HK-2 (cell line): Measurements from ENCODE around the gene PTCD2.
"Not testable (repeated sequence)": the region's sequence is repeated elsewhere in the genome, so short reads cannot be mapped to it uniquely, and the experiment has no call there.

Experiments used
- DNase-seq: peaks from one replicate; pipeline ENCODE4 v3.0.0-alpha.2; 2018; ENCODE audit not compliant: unreplicated experiment

PTCD2 gene

GRCh38 chr5:72379936-72380335, 59.8 kb downstream of the PTCD2 start:
- no peak for DNase-seq

- DNase-seq: no peak
These were observed 60.5 kb downstream of the PTCD2 start for GRCh38 chr5:72380492-72381274.

GRCh38 chr5:72383280-72383679, 63.1 kb downstream of the PTCD2 start:
- no peak for DNase-seq

GRCh38 chr5:72383726-72384125, 63.6 kb downstream of the PTCD2 start:
- no peak for DNase-seq

GRCh38 chr5:72386639-72387038, 66.5 kb downstream of the PTCD2 start:
- no peak for DNase-seq

GRCh38 chr5:72387985-72388384, 67.8 kb downstream of the PTCD2 start:
- DNase-seq: no peak

GRCh38 chr5:72388646-72389045, 68.5 kb downstream of the PTCD2 start:
- no peak for DNase-seq

- DNase-seq: no peak
These were observed 70.7 kb downstream of the PTCD2 start for GRCh38 chr5:72390836-72391235.

- DNase-seq: no peak
These were observed 72.2 kb downstream of the PTCD2 start for GRCh38 chr5:72392326-72392733.

GRCh38 chr5:72393052-72393451, 72.9 kb downstream of the PTCD2 start:
- DNase-seq: no peak

GRCh38 chr5:72394688-72395087, 74.5 kb downstream of the PTCD2 start:
- no peak for DNase-seq

- DNase-seq: no peak
These were observed 77.7 kb downstream of the PTCD2 start for GRCh38 chr5:72397836-72398235.

- no peak for DNase-seq
These were observed 80.8 kb downstream of the PTCD2 start for GRCh38 chr5:72400950-72401349.

GRCh38 chr5:72402381-72402890, 82.3 kb downstream of the PTCD2 start:
- no peak for DNase-seq

GRCh38 chr5:72402959-72403628, 82.9 kb downstream of the PTCD2 start:
- DNase-seq: no peak

- DNase-seq: not testable (repeated sequence)
These were observed 84.6 kb downstream of the PTCD2 start for GRCh38 chr5:72404771-72405170.

GRCh38 chr5:72407078-72407477, 86.9 kb downstream of the PTCD2 start:
- no peak for DNase-seq

GRCh38 chr5:72407541-72407940, 87.4 kb downstream of the PTCD2 start:
- DNase-seq: no peak

- DNase-seq: no peak
These were observed 88.0 kb downstream of the PTCD2 start for GRCh38 chr5:72408127-72408526.

- no peak for DNase-seq
These were observed 88.4 kb downstream of the PTCD2 start for GRCh38 chr5:72408603-72409002.

- no peak for DNase-seq
These were observed 90.6 kb downstream of the PTCD2 start for GRCh38 chr5:72410688-72411295.

GRCh38 chr5:72412283-72413055, 92.3 kb downstream of the PTCD2 start:
- no peak for DNase-seq
